ENCODE results near the gene ARAP1.

GRCh38 chr11:72703267-72704008 is 48.8 kb downstream of the ARAP1 start:
- TF ChIP-seq CTCF (IDR thresholded peaks at IDR 0.05; ENCODE audit: low read length) = no peak
- TF ChIP-seq EZH2 (optimal IDR thresholded peaks at IDR 0.05; ENCODE audit: low read depth, low read length) = no peak
